IMR-90 (cell line): Measurements from ENCODE around the gene GABBR1. TPM values are rescaled to one million over a fixed set of nuclear protein-coding genes. Genes with fewer than 3 reads are reported as not detected.

ENCODE experiments used
- ATAC-seq: fragments of 200-7000 bp; cut with Tn5 transposase; 2 replicates; pipeline ENCODE4 v1.9.1; 2020; ENCODE audit warnings: low read depth, mild to moderate bottlenecking, moderate library complexity
- BruUV-seq: library from RNA; stranded (reverse); fragments of 400-500 nt; replicated peaks from 2 replicates; lab custom pipeline; 2021; lab: Mats Ljungman, UMichigan
- CTCF ChIA-PET: fragments of 300-600 bp; formaldehyde crosslinking; extraction: SDS; loops from one replicate; lab custom pipeline; 2021; ENCODE audit warnings: antibody characterized with exemption; lab: Yijun Ruan, JAX
- POLR2A ChIA-PET: fragments of 300-600 bp; sonication (Branson Sonifier 250); formaldehyde crosslinking; loops from one replicate; lab custom pipeline; 2022; ENCODE audit warnings: antibody characterized with exemption; ENCODE audit not compliant: unreplicated experiment; lab: Charles Lee
- DNase-seq: peaks from one replicate; pipeline ENCODE4 v3.0.0; 2013
- H2AFZ ChIP-seq: replicated peaks from 2 replicates; pipeline ENCODE3; 2013; ENCODE audit warnings: low read length, mild to moderate bottlenecking; ENCODE audit not compliant: poor library complexity
- H2AK5ac ChIP-seq: 2 replicates; pipeline ENCODE4 v1.6.1; 2013; ENCODE audit warnings: low read depth, low read length, inconsistent platforms
- H2AK9ac ChIP-seq: replicated peaks from 2 replicates; pipeline ENCODE3; 2013; ENCODE audit warnings: mild to moderate bottlenecking, low read depth, low read length, moderate library complexity; ENCODE audit not compliant: poor library complexity
- H2BK120ac ChIP-seq: 2 replicates; pipeline ENCODE4 v1.6.1; 2013; ENCODE audit warnings: low read depth, low read length, inconsistent platforms
- H2BK15ac ChIP-seq: 3 replicates; pipeline ENCODE4 v1.6.1; 2013; ENCODE audit warnings: low read depth, low read length, inconsistent platforms
- H2BK20ac ChIP-seq: 2 replicates; pipeline ENCODE4 v1.6.1; 2013; ENCODE audit warnings: low read depth, mild to moderate bottlenecking, inconsistent platforms, low read length, moderate library complexity
- H2BK5ac ChIP-seq: 2 replicates; pipeline ENCODE4 v1.6.1; 2013; ENCODE audit warnings: mild to moderate bottlenecking, low read depth, low read length, inconsistent platforms; ENCODE audit not compliant: poor library complexity, severe bottlenecking
- H3K14ac ChIP-seq: replicated peaks from 2 replicates; pipeline ENCODE4 v1.6.1; 2013; ENCODE audit warnings: low read depth, low read length, inconsistent platforms
- H3K18ac ChIP-seq: 2 replicates; pipeline ENCODE4 v1.6.1; 2013; ENCODE audit warnings: low read depth, low read length, control low read depth
- H3K23ac ChIP-seq: 2 replicates; pipeline ENCODE4 v1.6.1; 2013; ENCODE audit warnings: low read depth, low read length, inconsistent platforms
- H3K27ac ChIP-seq: 2 replicates; pipeline ENCODE4 v1.5.1; 2013; ENCODE audit warnings: mild to moderate bottlenecking, control low read depth, low read length; ENCODE audit not compliant: insufficient read depth
- H3K27me3 ChIP-seq: 2 replicates; pipeline ENCODE4 v1.6.1; 2013; ENCODE audit warnings: low read length; ENCODE audit not compliant: control insufficient read depth, insufficient read depth
- H3K36me3 ChIP-seq: 2 replicates; pipeline ENCODE4 v1.6.1; 2013; ENCODE audit warnings: low read length, mixed read lengths; ENCODE audit not compliant: control insufficient read depth, insufficient read depth
- H3K4ac ChIP-seq: 2 replicates; pipeline ENCODE4 v1.6.1; 2013; ENCODE audit warnings: low read depth, low read length, inconsistent platforms
- H3K4me1 ChIP-seq: 2 replicates; pipeline ENCODE4 v1.6.1; 2013; ENCODE audit warnings: low read length, mixed read lengths; ENCODE audit not compliant: control insufficient read depth, insufficient read depth
- H3K4me2 ChIP-seq: 2 replicates; pipeline ENCODE4 v1.6.1; 2013; ENCODE audit warnings: low read depth, mild to moderate bottlenecking, control low read depth, low read length, moderate library complexity
- H3K4me3 ChIP-seq: 2 replicates; pipeline ENCODE4 v1.5.1; 2013; ENCODE audit warnings: low read depth, mild to moderate bottlenecking, control low read depth, low read length, moderate library complexity; ENCODE audit not compliant: insufficient read depth
- H3K56ac ChIP-seq: 2 replicates; pipeline ENCODE4 v1.6.1; 2013; ENCODE audit warnings: low read length, inconsistent platforms; ENCODE audit not compliant: insufficient read depth; ENCODE audit errors: extremely low read depth
- H3K79me1 ChIP-seq, 2 experiments: 2 replicates each; pipeline ENCODE4 v1.6.1; 2013; ENCODE audit warnings: low read length in 2 of 2, inconsistent platforms in 1 of 2, low read depth in 1 of 2
- H3K9ac ChIP-seq: 2 replicates; pipeline ENCODE4 v1.6.1; 2013; ENCODE audit warnings: low read depth, low read length, control low read depth
- H3K9me1 ChIP-seq: 2 replicates; pipeline ENCODE4 v1.6.1; 2013; ENCODE audit warnings: low read length, inconsistent platforms; ENCODE audit not compliant: insufficient read depth
- H3K9me3 ChIP-seq: 2 replicates; pipeline ENCODE4 v1.6.1; 2013; ENCODE audit warnings: low read length; ENCODE audit not compliant: control insufficient read depth, insufficient read depth
- H4K20me1 ChIP-seq: 2 replicates; pipeline ENCODE4 v1.6.1; 2013; ENCODE audit warnings: low read length, inconsistent platforms; ENCODE audit not compliant: insufficient read depth
- H4K5ac ChIP-seq: 2 replicates; pipeline ENCODE4 v1.6.1; 2013; ENCODE audit warnings: mild to moderate bottlenecking, low read depth, low read length, control low read depth
- H4K8ac ChIP-seq, 2 experiments: 2 replicates each; pipeline ENCODE4 v1.6.1; 2013; ENCODE audit warnings: low read depth in 2 of 2, low read length in 2 of 2, control low read depth in 1 of 2, inconsistent platforms in 1 of 2
- H4K91ac ChIP-seq: 2 replicates; pipeline ENCODE4 v1.6.1; 2013; ENCODE audit warnings: low read depth, low read length, inconsistent platforms; ENCODE audit not compliant: insufficient read depth
- FOS ChIP-seq: fragments of 150-350 bp; IDR thresholded peaks from 2 replicates; pipeline ENCODE4 v1.6.1; 2016; ENCODE audit warnings: low read depth, low read length
- MXI1 ChIP-seq: IDR thresholded peaks from 2 replicates; pipeline ENCODE4 v1.6.1; 2012; ENCODE audit warnings: low read depth, mild to moderate bottlenecking, low read length, moderate library complexity, borderline replicate concordance
- NFE2L2 ChIP-seq: fragments of 150-350 bp; IDR thresholded peaks from 2 replicates; pipeline ENCODE4 v1.6.1; 2016; ENCODE audit warnings: low read depth, mild to moderate bottlenecking, low read length
- POLR2A ChIP-seq: IDR thresholded peaks from 2 replicates; pipeline ENCODE4 v1.6.1; 2012; ENCODE audit warnings: mild to moderate bottlenecking, low read depth, low read length
- WGBS, 2 experiments: methylation state at CpG; one replicate each; pipeline versions ENCODE4 v1.1.5 to v1.1.7; 2013; ENCODE audit warnings: missing lambda C conversion rate in 2 of 2; ENCODE audit not compliant: insufficient read length in 1 of 2; ENCODE audit errors: extremely low coverage in 2 of 2; 5-methylcytosine and 5-hydroxymethylcytosine counted together
- dilution Hi-C: fragments of 300-500 bp; cut with HindIII; formaldehyde crosslinking; loops from one replicate; pipeline ENCODE4 v1.14.3; 2018; ENCODE audit warnings: low sequenced_read_pairs; ENCODE audit not compliant: unreplicated experiment
- in situ Hi-C: fragments of 300-500 bp; cut with MboI; formaldehyde crosslinking; loops from 3 replicates; pipeline ENCODE4 v1.14.3; 2019; ENCODE audit warnings: low sequenced_read_pairs, inconsistent platforms, mixed read lengths
- intact Hi-C: fragments of 100-400 bp; cut with micrococcal nuclease; formaldehyde crosslinking; loops from 2 replicates; pipeline ENCODE4 v1.10.0; 2022
- polyA plus RNA-seq, 3 experiments: library from polyadenylated mRNA; depleted of rRNA; stranded (reverse); fragments of >200 nt; gene quantifications; 2 replicates each; pipeline ENCODE4 v1.2.3, GENCODE V29; 2012; ENCODE audit warnings: low replicate concordance in 1 of 3
- total RNA-seq: library from RNA; depleted of rRNA; stranded (reverse); fragments of >200 nt; gene quantifications from 2 replicates; pipeline ENCODE4 v1.2.3, GENCODE V29; 2012
- TF ChIP-seq, protein P1 (sequence below): fragments of 150-350 bp; IDR thresholded peaks from 2 replicates; pipeline ENCODE4 v1.6.1; 2017; ENCODE audit warnings: mild to moderate bottlenecking, antibody characterized with exemption, low read length, low read depth
- TF ChIP-seq, protein P2 (sequence below): conservative IDR thresholded peaks from 2 replicates; pipeline ENCODE4 v1.5.1; 2012; ENCODE audit warnings: mild to moderate bottlenecking, low read depth, low read length, improper control_type of control experiment

The GABBR1 gene
- total and polyA plus RNA-seq, 2 of the 4 experiments (the other 2 are of a cell fraction) = 5.9 to 31.5 TPM

DNA sequence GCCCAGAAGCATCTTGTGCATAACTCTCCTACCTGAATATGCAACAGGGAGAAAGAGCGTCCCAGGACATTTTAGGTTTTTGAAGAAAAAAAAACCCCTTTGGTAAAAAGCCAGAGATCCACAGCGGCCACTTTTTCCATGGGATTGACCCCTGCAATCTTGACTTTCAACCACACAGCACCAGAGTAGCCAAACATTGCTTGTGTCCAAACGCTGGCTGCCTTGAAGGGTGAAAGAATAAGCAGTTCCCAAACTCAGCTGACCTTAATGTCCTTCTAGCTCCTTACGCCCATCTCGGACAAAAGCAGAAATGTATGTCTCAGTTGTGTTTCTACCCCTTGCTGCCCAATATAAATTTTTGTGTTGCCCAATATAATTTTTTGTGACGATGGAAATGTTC lies 22.7 kb upstream of the GABBR1 start:
- Histone ChIP-seq H3K79me1 (no peaks in the 10 kb centered on the region), H3K23ac (no peak overlapping the region), H2AK5ac (no peak overlapping the region), H3K36me3 (no peaks in the 10 kb centered on the region), H4K91ac (no peak overlapping the region), H3K56ac (no peak overlapping the region), H3K9me1 (no peaks in the 10 kb centered on the region), H3K9ac (no peak overlapping the region), H2BK5ac (no peak overlapping the region), H3K14ac (no peak overlapping the region), H4K8ac (no peak overlapping the region), H2AFZ (no peak overlapping the region), H3K4me3 (no peak overlapping the region), H2AK9ac (no peak overlapping the region), H2BK15ac (no peak overlapping the region), H4K5ac (no peak overlapping the region), H2BK120ac (no peak overlapping the region), H3K9me3 (no peaks in the 10 kb centered on the region), H3K4ac (no peak overlapping the region), H3K27ac (no peak overlapping the region), H4K20me1 (no peaks in the 10 kb centered on the region), H3K27me3 (peaks cover 16% of the 10 kb centered on the region), H2BK20ac (no peak overlapping the region), H3K18ac (no peak overlapping the region), H3K4me2 (no peak overlapping the region), H3K4me1 (no peaks in the 10 kb centered on the region)
- BruUV-seq = no TSS peak
- no peak for TF ChIP-seq POLR2A
- TF ChIP-seq, protein P1, sequence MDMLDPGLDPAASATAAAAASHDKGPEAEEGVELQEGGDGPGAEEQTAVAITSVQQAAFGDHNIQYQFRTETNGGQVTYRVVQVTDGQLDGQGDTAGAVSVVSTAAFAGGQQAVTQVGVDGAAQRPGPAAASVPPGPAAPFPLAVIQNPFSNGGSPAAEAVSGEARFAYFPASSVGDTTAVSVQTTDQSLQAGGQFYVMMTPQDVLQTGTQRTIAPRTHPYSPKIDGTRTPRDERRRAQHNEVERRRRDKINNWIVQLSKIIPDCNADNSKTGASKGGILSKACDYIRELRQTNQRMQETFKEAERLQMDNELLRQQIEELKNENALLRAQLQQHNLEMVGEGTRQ = no peak
- TF ChIP-seq, protein P2, sequence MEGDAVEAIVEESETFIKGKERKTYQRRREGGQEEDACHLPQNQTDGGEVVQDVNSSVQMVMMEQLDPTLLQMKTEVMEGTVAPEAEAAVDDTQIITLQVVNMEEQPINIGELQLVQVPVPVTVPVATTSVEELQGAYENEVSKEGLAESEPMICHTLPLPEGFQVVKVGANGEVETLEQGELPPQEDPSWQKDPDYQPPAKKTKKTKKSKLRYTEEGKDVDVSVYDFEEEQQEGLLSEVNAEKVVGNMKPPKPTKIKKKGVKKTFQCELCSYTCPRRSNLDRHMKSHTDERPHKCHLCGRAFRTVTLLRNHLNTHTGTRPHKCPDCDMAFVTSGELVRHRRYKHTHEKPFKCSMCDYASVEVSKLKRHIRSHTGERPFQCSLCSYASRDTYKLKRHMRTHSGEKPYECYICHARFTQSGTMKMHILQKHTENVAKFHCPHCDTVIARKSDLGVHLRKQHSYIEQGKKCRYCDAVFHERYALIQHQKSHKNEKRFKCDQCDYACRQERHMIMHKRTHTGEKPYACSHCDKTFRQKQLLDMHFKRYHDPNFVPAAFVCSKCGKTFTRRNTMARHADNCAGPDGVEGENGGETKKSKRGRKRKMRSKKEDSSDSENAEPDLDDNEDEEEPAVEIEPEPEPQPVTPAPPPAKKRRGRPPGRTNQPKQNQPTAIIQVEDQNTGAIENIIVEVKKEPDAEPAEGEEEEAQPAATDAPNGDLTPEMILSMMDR = no peak
- TF ChIP-seq NFE2L2 = no peak
- TF ChIP-seq FOS = no peak
- TF ChIP-seq MXI1 = no peak
- ChIA-PET CTCF (no interaction called here), POLR2A (no interaction called here)
- WGBS, 2 experiments = no CpG with 5 or more reads among the region's 6 CpGs
- DNase-seq (no peak), ATAC-seq (no peak)
- in situ Hi-C loops (no loop called here), intact Hi-C loops (no loop called here), dilution Hi-C loops (no loop called here)
